Muscle of leg (tissue), 11 donors: ENCODE results near the gene NUDT22. TPM values are rescaled to one million over a fixed set of nuclear protein-coding genes. Genes with fewer than 3 reads are reported as not detected.
A peak's percentile ranks its signal among the peaks of the same experiment; 100 is the strongest.

Experiments used
- DNase-seq: peaks from one replicate; pipeline ENCODE4 v3.0.0; 2013
- H3K27ac ChIP-seq: one replicate; pipeline ENCODE4 v1.5.1; 2013; ENCODE audit warnings: mild to moderate bottlenecking, low read length, control low read depth
- H3K27me3 ChIP-seq: one replicate; pipeline ENCODE4 v1.6.1; 2013; ENCODE audit warnings: low read length; ENCODE audit not compliant: control insufficient read depth, insufficient read depth
- H3K36me3 ChIP-seq: one replicate; pipeline ENCODE4 v1.6.1; 2013; ENCODE audit warnings: low read length; ENCODE audit not compliant: control insufficient read depth, insufficient read depth
- H3K4me1 ChIP-seq: one replicate; pipeline ENCODE4 v1.6.1; 2013; ENCODE audit warnings: low read length; ENCODE audit not compliant: control insufficient read depth, insufficient read depth
- H3K4me3 ChIP-seq: one replicate; pipeline ENCODE4 v1.5.1; 2013; ENCODE audit warnings: low read length, control low read depth
- H3K9me3 ChIP-seq: replicated peaks from 2 replicates; pipeline ENCODE4 v1.6.1; 2013; ENCODE audit warnings: low read depth, low read length; ENCODE audit not compliant: control insufficient read depth
- WGBS: methylation state at CpG from one replicate; pipeline ENCODE4 v1.1.5; 2013; ENCODE audit warnings: missing lambda C conversion rate; ENCODE audit not compliant: insufficient coverage; 5-methylcytosine and 5-hydroxymethylcytosine counted together
- polyA plus RNA-seq, 8 donors: library from polyadenylated mRNA; unstranded; fragments of 120-200 nt; gene quantifications; one replicate each; pipeline versions ENCODE4 v1.2.1 to v1.2.3, GENCODE V29; 2013; ENCODE audit warnings: inconsistent platforms in 1 of 8, low replicate concordance in 1 of 8; ENCODE audit not compliant: insufficient read length in 8 of 8, insufficient read depth in 1 of 8
- total RNA-seq: library from RNA; stranded (reverse); fragments of 120-200 nt; gene quantifications from one replicate; pipeline ENCODE4 v1.2.4, GENCODE V29; 2013

The NUDT22 gene
- total and polyA plus RNA-seq, 9 donors, result 16.2 to 27.6 (median 21.7) TPM

DNA sequence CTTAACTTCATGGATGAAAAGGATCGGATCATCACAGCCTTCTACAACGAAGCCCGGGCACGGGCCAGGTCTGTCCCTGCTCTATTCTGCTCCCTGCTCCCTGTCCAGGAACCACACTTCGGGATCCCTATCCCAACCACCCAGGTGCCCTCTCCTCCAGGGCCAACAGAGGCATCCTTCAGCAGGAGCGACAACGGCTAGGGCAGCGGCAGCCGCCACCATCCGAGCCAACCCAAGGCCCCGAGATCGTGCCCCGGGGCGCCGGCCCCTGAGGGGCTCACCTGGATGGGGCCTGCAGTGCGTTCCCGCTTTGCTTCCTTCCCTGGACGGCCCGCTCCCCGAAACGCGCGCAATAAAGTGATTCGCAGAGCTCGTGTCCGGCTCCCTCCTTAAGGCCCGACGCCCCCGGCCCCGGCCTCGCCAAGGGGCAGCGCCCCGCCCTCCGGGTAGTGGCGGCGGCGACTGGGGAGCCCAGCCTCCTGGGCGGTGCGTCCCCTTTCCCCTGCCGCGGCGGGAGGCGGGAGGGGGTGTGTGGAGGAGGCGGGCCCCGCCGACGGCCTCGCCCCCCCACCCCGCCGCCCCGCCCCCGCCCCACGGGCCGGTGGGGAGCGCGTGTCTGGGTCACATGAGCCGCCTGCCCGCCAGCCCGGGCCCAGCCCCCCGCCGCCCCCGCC lies 8.0 kb downstream of the NUDT22 start, which contains the start of gene VEGFB:
TSS of gene VEGFB (plus strand) at position 672 of the 674 bp plus-strand sequence. CDS start 250 bp downstream, outside the sequence.
- H3K4me1 ChIP-seq, result peaks cover 57% of the 10 kb centered on the region
- no peaks in the 10 kb centered on the region for H3K27me3 ChIP-seq
- DNase-seq, result peak; percentile 84
- WGBS, result 3% methylated on average over 37 of the region's 62 CpGs
- no peaks in the 10 kb centered on the region for H3K9me3 ChIP-seq
- H3K36me3 ChIP-seq, result peaks cover 27% of the 10 kb centered on the region
- peak within 1 kb of the TSS; percentile 70 for H3K27ac ChIP-seq
- H3K4me3 ChIP-seq, result peak within 1 kb of the TSS; percentile 56

DNA sequence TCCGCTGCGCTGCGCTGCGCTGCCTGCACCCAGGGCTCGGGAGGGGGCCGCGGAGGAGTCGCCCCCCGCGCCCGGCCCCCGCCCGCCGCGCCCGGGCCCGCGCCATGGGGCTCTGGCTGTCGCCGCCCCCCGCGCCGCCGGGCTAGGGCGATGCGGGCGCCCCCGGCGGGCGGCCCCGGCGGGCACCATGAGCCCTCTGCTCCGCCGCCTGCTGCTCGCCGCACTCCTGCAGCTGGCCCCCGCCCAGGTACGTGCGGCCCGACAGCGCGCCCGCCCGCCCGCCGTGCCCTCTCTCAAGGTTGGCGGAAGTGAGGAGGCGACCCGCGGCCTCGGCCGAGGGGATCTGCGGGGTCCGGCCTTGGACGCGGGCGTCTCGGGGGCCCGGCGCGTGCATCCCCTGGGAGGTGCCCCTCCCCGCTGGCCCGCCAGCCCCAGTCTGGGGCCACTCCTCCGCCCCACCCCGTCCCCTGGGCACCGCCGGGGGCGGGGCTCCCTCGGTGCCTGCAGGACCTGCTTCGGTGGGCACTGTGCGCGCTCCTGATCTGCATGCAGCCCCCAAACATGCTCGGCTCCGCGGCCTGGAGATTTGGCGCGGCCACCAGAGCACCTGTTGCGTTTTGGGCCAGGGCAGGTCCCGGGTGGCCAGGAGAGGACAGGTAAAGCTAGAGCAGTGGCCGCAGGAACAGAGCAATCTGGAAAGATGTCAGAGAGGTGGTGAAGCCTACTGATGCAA lies 8.7 kb downstream of the NUDT22 start:
- H3K4me3 ChIP-seq, result peak overlapping the region; percentile 53
- peak overlapping the region; percentile 55 for H3K27ac ChIP-seq
- H3K27me3 ChIP-seq, result no peaks in the 10 kb centered on the region
- no peaks in the 10 kb centered on the region for H3K9me3 ChIP-seq
- H3K4me1 ChIP-seq, result peaks cover 52% of the 10 kb centered on the region
- peaks cover 27% of the 10 kb centered on the region for H3K36me3 ChIP-seq
- under 1% methylated on average over 80 of the region's 80 CpGs for WGBS
- DNase-seq, result peak; percentile 58

- peak overlapping the region; percentile 53 for H3K4me3 ChIP-seq
- peaks cover 29% of the 10 kb centered on the region for H3K36me3 ChIP-seq
- no peaks in the 10 kb centered on the region for H3K27me3 ChIP-seq
- DNase-seq, result peak; percentile 32
- no peaks in the 10 kb centered on the region for H3K9me3 ChIP-seq
- peaks cover 58% of the 10 kb centered on the region for H3K4me1 ChIP-seq
- H3K27ac ChIP-seq, result peak overlapping the region; percentile 55
- WGBS, result 88% methylated on average over 11 of the region's 12 CpGs
Measured at GRCh38 chr11:64235437-64236161, 9.5 kb downstream of the NUDT22 start.

GRCh38 chr11:64237484-64237951 lies 11.4 kb downstream of the NUDT22 start:
- Histone ChIP-seq H3K27ac (no peak overlapping the region), H3K4me3 (no peak overlapping the region), H3K9me3 (no peaks in the 10 kb centered on the region), H3K27me3 (no peaks in the 10 kb centered on the region), H3K4me1 (peaks cover 52% of the 10 kb centered on the region), H3K36me3 (peaks cover 30% of the 10 kb centered on the region)
- 80% methylated on average over 5 of the region's 12 CpGs for WGBS
- peak; percentile 21 for DNase-seq

GRCh38 chr11:64238076-64238475 lies 12.0 kb downstream of the NUDT22 start:
- H3K27me3 ChIP-seq, result no peaks in the 10 kb centered on the region
- peaks cover 55% of the 10 kb centered on the region for H3K4me1 ChIP-seq
- no peaks in the 10 kb centered on the region for H3K9me3 ChIP-seq
- WGBS, result 93% methylated on average over 8 of the region's 9 CpGs
- H3K4me3 ChIP-seq, result no peak overlapping the region
- peak; percentile 21 for DNase-seq
- H3K36me3 ChIP-seq, result peaks cover 34% of the 10 kb centered on the region
- no peak overlapping the region for H3K27ac ChIP-seq

DNA sequence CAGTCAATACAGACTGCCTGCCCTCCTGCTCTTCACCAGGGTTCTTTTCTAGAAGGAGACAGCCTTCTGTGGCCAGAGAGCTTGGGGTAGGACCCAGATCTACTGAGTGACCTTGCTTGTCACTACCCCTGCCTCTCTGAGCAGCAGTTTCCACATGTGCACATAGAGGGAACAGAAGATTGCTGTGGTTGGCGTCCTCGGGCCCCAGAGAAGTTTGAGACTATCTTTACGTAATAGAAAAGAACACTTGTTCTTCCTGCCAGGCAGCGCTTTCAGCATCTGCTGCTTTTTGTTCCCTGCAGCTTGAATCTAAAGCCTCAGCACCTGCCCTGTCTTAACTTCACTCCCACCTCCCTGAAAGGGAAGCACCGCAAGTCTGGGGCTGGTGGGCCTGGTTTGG lies 12.9 kb downstream of the NUDT22 start:
- Histone ChIP-seq H3K27me3 (no peaks in the 10 kb centered on the region), H3K9me3 (no peaks in the 10 kb centered on the region), H3K27ac (peak overlapping the region; percentile 62), H3K4me1 (peaks cover 56% of the 10 kb centered on the region), H3K4me3 (no peak overlapping the region), H3K36me3 (peaks cover 43% of the 10 kb centered on the region)
- no peak for DNase-seq
- WGBS, result 85% methylated on average over 3 of the region's 5 CpGs

DNA sequence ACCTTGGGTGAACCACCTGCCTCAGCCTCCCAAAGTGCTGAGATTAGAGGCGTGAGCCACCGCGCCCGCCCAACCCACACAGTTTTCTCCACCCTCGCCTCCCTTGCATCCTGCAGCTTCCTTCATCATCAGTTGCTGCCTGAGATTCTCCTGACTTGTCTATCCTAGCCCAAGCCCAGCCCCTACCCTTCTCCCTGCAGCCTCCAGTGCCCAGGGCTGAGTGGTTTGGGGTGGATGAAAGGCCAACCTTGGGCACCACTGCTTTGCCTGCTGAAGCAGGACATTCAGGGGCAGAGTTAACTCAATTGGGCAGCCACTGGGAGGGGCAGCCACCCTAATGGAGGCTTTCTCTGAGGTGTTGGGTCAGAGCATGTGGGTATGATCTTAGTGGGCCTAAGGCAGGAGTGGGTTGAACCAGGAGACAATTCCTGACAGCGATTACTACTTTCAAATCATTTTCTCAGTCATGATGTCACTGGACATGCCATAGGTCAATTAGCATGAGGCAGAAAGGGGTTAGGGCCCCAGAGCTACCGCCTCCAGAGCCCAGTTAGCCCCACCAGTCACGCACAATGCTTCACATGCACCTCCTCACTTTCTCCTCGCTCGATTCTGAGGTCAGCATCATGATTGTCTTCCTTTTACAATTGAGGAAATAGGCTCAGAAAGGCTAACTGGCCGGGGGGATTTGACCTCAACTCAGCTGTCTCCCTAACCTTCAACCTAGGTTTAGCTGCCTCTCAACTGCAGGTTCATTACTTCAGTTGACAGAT lies 13.8 kb downstream of the NUDT22 start:
- DNase-seq, result peak; percentile 74
- 85% methylated on average over 8 of the region's 11 CpGs for WGBS
- Histone ChIP-seq H3K4me1 (peaks cover 63% of the 10 kb centered on the region), H3K36me3 (peaks cover 49% of the 10 kb centered on the region), H3K27ac (peak overlapping the region; percentile 100), H3K27me3 (no peaks in the 10 kb centered on the region), H3K9me3 (no peaks in the 10 kb centered on the region), H3K4me3 (peak overlapping the region; percentile 86)

- no peaks in the 10 kb centered on the region for H3K27me3 ChIP-seq
- H3K36me3 ChIP-seq, result peaks cover 53% of the 10 kb centered on the region
- no peaks in the 10 kb centered on the region for H3K9me3 ChIP-seq
- H3K4me1 ChIP-seq, result peaks cover 64% of the 10 kb centered on the region
- DNase-seq, result peak; percentile 99
- H3K27ac ChIP-seq, result peak within 1 kb of the TSS; percentile 100
- peak within 1 kb of the TSS; percentile 86 for H3K4me3 ChIP-seq
- WGBS, result under 1% methylated on average over 55 of the region's 58 CpGs
Measured at GRCh38 chr11:64240435-64241240, 14.6 kb downstream of the NUDT22 start, which contains the start of gene FKBP2. Gene FKBP2, plus strand, starts transcription at chr11:64241095. Its CDS starts 1,293 bp downstream, at chr11:64242388.

GRCh38 chr11:64241241-64241490 lies 15.1 kb downstream of the NUDT22 start:
- peak; percentile 99 for DNase-seq
- Histone ChIP-seq H3K36me3 (peaks cover 49% of the 10 kb centered on the region), H3K4me1 (peaks cover 65% of the 10 kb centered on the region), H3K27ac (peak overlapping the region; percentile 100), H3K4me3 (peak overlapping the region; percentile 86), H3K9me3 (no peaks in the 10 kb centered on the region), H3K27me3 (no peaks in the 10 kb centered on the region)
- 2% methylated on average over 18 of the region's 24 CpGs for WGBS
